Ovary (tissue), 3 donors: ENCODE data around the gene LAMA2.

ENCODE experiments used
- POLR2A ChIP-seq: fragments of 450-650 bp; IDR thresholded peaks from one replicate; pipeline ENCODE4 v1.6.1; 2017; ENCODE audit warnings: antibody characterized with exemption, mild to moderate bottlenecking, moderate library complexity
- TF ChIP-seq, protein P1 (sequence below), 3 donors: fragments of 450-650 bp in 2 of 3; fragments of 200-600 bp in 1 of 3; IDR thresholded peaks; one replicate each; pipeline versions ENCODE4 v1.5.1 to v1.8.0; 2016 to 2022; ENCODE audit warnings: antibody characterized with exemption in 3 of 3, mild to moderate bottlenecking in 1 of 3
- donor health status: DM: no; HTN: no; CAD: no.

DNA sequence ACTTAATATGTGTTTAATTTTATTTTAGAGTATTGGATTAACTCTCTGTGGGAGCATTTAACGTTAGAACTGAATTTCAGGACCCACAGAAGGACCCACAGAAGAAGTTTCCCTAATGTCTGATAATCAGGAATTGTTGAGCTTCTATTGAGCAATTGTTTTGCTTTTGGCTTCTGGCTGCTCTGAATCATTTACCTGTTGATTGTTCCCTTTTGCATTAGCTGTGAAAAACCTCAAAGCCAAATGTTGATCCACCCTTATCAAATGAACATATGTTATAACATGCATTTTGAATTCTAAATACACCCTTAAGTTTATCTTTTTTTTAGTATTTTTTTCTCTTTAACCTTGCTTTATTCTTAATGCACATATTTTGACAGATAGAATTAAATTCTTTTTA is 393.5 kb downstream of the LAMA2 start:
- TF ChIP-seq POLR2A: no peak
- TF ChIP-seq, protein P1, sequence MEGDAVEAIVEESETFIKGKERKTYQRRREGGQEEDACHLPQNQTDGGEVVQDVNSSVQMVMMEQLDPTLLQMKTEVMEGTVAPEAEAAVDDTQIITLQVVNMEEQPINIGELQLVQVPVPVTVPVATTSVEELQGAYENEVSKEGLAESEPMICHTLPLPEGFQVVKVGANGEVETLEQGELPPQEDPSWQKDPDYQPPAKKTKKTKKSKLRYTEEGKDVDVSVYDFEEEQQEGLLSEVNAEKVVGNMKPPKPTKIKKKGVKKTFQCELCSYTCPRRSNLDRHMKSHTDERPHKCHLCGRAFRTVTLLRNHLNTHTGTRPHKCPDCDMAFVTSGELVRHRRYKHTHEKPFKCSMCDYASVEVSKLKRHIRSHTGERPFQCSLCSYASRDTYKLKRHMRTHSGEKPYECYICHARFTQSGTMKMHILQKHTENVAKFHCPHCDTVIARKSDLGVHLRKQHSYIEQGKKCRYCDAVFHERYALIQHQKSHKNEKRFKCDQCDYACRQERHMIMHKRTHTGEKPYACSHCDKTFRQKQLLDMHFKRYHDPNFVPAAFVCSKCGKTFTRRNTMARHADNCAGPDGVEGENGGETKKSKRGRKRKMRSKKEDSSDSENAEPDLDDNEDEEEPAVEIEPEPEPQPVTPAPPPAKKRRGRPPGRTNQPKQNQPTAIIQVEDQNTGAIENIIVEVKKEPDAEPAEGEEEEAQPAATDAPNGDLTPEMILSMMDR (IDR thresholded peaks at IDR 0.05): no peak
